Stimulated activated naive CD8-positive, alpha-beta T cell treated with anti-CD3 and anti-CD28 coated beads, Interleukin-15, Interleukin-2, amounts not matched to agents 100 ng/mL and 50 ng/mL, for 24 hours (primary cell): ENCODE data around the gene KAZN.

Experiments used
- H3K27ac Mint-ChIP-seq: one replicate; pipeline ENCODE4 v1.8.0; 2021; ENCODE audit warnings: mild to moderate bottlenecking, mixed read lengths
- H3K27me3 Mint-ChIP-seq: one replicate; pipeline ENCODE4 v1.8.0; 2021; ENCODE audit warnings: mixed read lengths
- H3K36me3 Mint-ChIP-seq: one replicate; pipeline ENCODE4 v1.8.0; 2021; ENCODE audit warnings: low read depth, mixed read lengths
- H3K4me1 Mint-ChIP-seq: one replicate; pipeline ENCODE4 v1.8.0; 2021; ENCODE audit warnings: low read depth, mixed read lengths
- H3K4me3 Mint-ChIP-seq: one replicate; pipeline ENCODE4 v1.8.0; 2021; ENCODE audit warnings: mild to moderate bottlenecking, mixed read lengths
- H3K9me3 Mint-ChIP-seq: one replicate; pipeline ENCODE4 v1.8.0; 2021; ENCODE audit warnings: mixed read lengths

KAZN gene

DNA sequence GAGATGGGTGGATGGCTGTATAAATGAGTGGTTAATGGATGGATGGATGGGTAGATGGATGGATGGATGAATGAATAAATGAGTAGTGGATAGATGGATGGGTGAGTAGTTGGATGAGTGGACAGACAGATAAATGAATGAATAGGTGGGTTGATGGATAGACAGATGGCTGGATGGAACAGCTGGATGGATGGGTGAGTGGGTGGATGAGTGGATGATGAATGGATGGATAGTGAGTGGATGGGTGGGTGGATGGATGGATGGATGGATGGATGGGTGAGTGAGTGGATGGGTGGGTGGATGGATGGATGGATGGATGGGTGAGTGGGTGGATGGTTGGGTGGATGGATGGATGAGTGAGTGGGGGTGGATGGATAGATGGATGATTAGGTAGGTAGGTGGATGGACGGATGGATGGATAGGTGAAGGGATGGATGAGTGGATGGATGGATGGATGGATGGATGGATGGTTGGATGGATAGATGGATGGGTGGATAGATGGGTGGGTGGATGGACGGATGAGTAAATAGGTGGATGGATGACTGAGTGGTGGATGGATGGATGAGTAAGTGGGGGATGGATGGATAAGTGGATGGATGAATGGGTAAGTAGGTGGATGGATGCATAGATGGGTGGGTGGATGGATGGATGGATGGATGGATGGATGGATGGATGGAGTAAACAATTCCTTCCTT lies 246.6 kb downstream of the KAZN start:
- Mint-ChIP-seq H3K9me3 (peaks cover 23% of the 10 kb centered on the region), H3K36me3 (no peaks in the 10 kb centered on the region), H3K27me3 (peaks cover 7% of the 10 kb centered on the region), H3K27ac (no peak overlapping the region), H3K4me1 (no peaks in the 10 kb centered on the region), H3K4me3 (no peak overlapping the region)

DNA sequence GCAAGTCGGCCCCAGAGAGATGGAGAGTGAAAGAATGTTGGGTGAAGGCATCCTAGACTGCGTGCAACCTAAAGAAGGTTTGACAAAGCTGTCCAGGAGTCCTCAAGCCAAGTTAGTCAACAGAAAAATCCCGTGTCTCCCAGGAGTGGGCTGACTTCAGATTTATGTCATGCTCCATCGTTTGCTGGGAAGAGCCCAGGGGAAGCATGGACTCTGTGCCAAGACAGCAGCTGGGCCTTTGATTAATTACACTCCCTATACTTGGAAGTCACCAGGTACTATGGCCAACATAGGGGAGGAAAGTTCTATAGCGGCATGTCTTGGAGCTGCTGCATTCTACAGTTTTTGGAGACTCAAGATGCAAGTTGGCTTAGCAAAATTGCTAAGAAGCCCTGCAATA lies 247.4 kb downstream of the KAZN start:
- H3K4me3 Mint-ChIP-seq, result no peak overlapping the region
- H3K27me3 Mint-ChIP-seq, result peaks cover 7% of the 10 kb centered on the region
- H3K27ac Mint-ChIP-seq, result no peak overlapping the region
- H3K36me3 Mint-ChIP-seq, result no peaks in the 10 kb centered on the region
- no peaks in the 10 kb centered on the region for H3K4me1 Mint-ChIP-seq
- H3K9me3 Mint-ChIP-seq, result peaks cover 20% of the 10 kb centered on the region

DNA sequence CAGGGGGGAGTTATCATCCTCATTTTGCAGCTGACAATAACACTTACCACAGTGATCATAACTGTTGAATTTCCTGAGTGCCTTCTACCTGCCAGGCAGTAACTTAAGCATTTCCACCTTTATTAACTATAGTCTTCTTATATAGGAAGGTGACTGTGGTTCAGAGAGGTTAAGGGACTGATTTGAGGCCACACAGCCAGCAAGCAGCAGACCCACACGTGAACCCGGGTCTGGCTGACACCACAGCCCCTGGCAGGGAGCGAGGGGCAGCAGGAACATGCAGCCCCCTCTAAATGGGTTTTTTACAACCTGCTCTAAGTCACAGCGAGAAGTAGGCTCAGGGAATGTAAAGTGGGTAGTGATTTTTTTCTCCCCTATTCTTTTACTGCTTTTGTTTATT lies 248.2 kb downstream of the KAZN start:
- Mint-ChIP-seq H3K27me3 (peaks cover 7% of the 10 kb centered on the region), H3K9me3 (peaks cover 16% of the 10 kb centered on the region), H3K27ac (no peak overlapping the region), H3K4me1 (no peaks in the 10 kb centered on the region), H3K36me3 (no peaks in the 10 kb centered on the region), H3K4me3 (no peak overlapping the region)

DNA sequence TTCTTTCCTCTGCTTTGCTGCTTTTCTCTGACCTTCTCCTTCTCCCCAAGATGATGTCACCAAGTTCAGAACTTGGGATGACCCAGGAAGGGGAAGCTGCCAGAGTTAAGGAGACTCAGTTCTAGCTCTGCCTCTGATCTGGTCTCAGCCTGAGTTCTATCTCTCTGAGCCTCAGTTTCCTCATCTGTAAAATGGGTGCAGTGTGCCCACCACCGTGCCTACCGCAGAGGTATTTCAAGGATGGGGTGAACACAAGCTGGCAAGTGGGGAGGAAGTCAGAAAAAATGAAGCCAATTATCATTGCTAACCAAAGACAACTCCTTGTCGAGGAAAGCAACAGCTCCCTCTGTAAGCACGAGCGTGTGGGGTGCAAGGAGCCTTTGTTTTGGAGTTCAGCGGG lies 249.7 kb downstream of the KAZN start:
- Mint-ChIP-seq H3K27ac (no peak overlapping the region), H3K4me3 (no peak overlapping the region), H3K36me3 (no peaks in the 10 kb centered on the region), H3K9me3 (peaks cover 3% of the 10 kb centered on the region), H3K4me1 (no peaks in the 10 kb centered on the region), H3K27me3 (no peaks in the 10 kb centered on the region)

DNA sequence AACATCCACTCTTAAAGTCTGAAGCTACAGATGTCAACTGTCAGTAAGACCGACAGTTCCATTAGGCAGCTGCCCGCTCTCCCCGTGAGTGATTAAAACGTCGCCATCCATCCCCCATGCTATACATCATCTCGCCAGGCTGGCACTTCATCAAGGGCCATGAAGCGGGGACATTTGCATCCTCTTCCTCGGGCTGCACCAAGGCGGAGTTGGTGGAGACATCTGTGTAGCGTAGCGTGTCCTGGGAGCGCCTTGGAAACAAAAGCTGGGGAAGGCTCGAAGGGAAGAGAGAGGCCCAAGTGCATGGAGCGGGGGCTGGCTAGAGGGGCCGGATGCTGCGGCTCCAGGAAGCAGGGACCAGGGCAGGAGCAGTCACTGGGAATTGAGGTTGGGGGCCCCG lies 250.1 kb downstream of the KAZN start:
- Mint-ChIP-seq H3K4me3 (no peak overlapping the region), H3K9me3 (peaks cover 3% of the 10 kb centered on the region), H3K27me3 (no peaks in the 10 kb centered on the region), H3K36me3 (no peaks in the 10 kb centered on the region), H3K4me1 (no peaks in the 10 kb centered on the region), H3K27ac (no peak overlapping the region)

DNA sequence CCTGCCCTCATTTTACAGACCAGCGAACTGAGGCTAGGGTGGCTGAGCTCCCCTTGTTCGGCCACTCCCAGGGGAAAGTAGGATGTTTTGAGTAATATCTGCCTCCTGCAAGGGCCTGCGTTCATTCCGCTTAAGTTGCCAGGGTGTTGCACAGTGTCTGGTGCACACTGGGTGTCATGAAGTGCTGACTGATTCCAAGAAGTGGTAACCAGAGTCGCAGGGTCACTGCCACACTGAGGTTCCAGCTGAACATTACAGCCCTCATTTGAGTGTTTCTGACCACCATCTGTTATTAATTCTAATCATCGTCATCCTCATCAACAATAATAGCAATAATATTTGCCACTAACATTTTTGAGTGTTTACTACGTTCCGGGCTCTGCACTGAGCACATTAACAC lies 250.6 kb downstream of the KAZN start:
- H3K4me1 Mint-ChIP-seq, result no peaks in the 10 kb centered on the region
- H3K9me3 Mint-ChIP-seq, result peaks cover 3% of the 10 kb centered on the region
- H3K27me3 Mint-ChIP-seq, result no peaks in the 10 kb centered on the region
- no peaks in the 10 kb centered on the region for H3K36me3 Mint-ChIP-seq
- no peak overlapping the region for H3K27ac Mint-ChIP-seq
- no peak overlapping the region for H3K4me3 Mint-ChIP-seq

DNA sequence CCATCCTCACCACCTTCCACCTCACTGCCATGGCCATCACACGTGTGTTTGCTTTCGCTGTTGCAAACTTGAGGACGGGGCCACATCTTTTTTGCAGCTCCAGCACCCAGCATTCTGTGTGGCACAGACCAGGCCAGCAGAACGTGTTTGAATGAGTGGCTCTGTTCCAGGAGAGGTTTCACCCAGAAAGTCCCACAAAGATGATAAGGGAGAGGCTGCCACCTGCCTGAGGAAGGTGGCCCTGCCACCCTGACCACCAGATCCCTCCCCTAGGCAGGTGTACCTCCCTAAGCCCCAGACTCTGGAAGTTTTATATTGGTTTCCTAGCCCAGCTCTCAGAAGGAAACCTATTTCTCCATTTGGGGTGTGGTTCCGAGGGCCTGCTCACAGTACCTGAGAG lies 252.1 kb downstream of the KAZN start:
- Mint-ChIP-seq H3K4me1 (no peaks in the 10 kb centered on the region), H3K27ac (no peak overlapping the region), H3K36me3 (no peaks in the 10 kb centered on the region), H3K9me3 (no peaks in the 10 kb centered on the region), H3K4me3 (no peak overlapping the region), H3K27me3 (no peaks in the 10 kb centered on the region)

DNA sequence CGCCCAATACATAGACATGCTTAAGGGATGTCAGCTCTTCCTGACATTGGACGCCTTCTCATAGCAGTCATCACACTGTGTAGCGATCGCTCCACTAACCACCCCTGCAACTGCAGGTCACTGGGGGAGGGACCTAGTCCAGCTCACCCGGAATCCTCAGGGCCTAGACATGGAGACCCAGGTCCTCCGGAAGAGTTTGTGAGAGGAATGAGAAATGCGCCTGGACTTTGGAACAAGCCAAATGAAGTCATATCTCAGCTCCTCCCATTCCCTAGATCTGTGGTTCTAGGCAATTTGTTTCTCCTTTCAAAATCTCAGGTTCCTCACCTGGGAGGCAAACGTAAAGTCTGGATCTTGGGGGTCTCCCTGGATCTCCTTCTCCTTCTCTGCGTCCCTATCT lies 253.3 kb downstream of the KAZN start:
- Mint-ChIP-seq H3K27me3 (no peaks in the 10 kb centered on the region), H3K36me3 (no peaks in the 10 kb centered on the region), H3K4me3 (no peak overlapping the region)

DNA sequence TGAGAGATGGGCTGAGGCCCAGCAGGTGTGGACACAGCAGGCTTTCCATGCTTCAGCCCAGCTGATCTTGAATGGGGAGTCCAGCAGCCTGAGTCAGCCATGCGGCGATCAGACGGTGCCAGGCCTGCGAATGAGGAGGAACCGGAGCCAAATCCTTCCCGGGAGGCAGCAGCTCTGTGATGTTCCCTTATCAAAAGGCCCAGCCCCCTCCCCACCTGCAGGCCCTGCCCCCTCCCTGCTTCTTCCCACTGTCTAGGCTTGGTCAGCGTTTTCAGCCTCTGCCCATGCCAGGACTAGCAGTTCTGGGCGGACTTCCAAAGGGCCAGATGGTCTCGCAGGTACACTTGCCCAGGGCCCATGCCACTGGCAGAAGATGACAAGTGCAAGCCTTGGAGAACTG lies 253.8 kb downstream of the KAZN start:
- H3K27ac Mint-ChIP-seq, result no peak overlapping the region
- H3K36me3 Mint-ChIP-seq, result no peaks in the 10 kb centered on the region
- H3K4me1 Mint-ChIP-seq, result no peaks in the 10 kb centered on the region
- no peak overlapping the region for H3K4me3 Mint-ChIP-seq
- no peaks in the 10 kb centered on the region for H3K9me3 Mint-ChIP-seq
- H3K27me3 Mint-ChIP-seq, result no peaks in the 10 kb centered on the region

More for the DNA sequence above, 253.3 kb downstream of the KAZN start:
- Mint-ChIP-seq H3K9me3 (no peaks in the 10 kb centered on the region), H3K4me1 (no peaks in the 10 kb centered on the region), H3K27ac (no peak overlapping the region)

DNA sequence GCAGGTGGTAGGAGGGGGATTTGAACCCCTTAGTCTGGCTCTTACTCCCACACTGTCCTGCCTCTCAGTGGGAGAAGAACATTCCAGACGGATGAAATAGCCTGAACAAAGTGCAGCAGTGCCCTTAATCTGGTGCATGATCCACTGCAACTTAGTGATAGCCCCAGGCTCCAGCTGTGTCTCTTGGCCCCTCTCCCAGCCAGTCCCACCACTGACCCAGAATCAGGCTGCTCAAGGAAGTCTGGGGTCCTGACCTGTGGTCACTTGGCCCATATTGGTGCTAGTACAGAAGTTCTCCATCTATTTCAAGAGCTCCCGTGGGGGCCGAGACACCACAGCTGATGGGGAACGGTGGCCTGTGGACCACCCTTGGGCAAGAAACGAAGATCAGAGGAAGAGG lies 255.0 kb downstream of the KAZN start:
- H3K4me1 Mint-ChIP-seq, result no peaks in the 10 kb centered on the region
- no peaks in the 10 kb centered on the region for H3K9me3 Mint-ChIP-seq
- no peak overlapping the region for H3K4me3 Mint-ChIP-seq
- no peaks in the 10 kb centered on the region for H3K36me3 Mint-ChIP-seq
- H3K27ac Mint-ChIP-seq, result no peak overlapping the region
- no peaks in the 10 kb centered on the region for H3K27me3 Mint-ChIP-seq

DNA sequence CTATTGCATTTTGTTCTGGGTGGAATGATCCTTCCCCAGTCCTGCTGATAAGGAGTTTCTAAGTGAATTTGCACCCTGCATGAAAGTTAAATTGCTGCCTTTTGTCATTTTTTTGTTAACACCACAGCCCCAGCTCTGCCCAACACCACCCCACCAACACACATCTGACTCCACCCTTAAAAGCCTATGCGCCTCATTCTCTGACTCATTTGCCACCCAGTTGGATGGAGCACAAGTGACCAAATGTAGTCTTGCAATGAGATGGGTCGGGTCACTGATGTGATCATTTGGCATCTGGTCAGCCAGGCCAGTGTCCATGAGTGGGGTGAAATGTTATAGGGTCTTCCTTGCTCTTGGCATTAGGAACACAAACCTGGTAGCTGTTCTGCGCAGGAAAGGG lies 256.8 kb downstream of the KAZN start:
- H3K27ac Mint-ChIP-seq, result no peak overlapping the region
- H3K4me3 Mint-ChIP-seq, result no peak overlapping the region
- peaks cover 7% of the 10 kb centered on the region for H3K27me3 Mint-ChIP-seq
- no peaks in the 10 kb centered on the region for H3K9me3 Mint-ChIP-seq
- no peaks in the 10 kb centered on the region for H3K36me3 Mint-ChIP-seq
- no peaks in the 10 kb centered on the region for H3K4me1 Mint-ChIP-seq

DNA sequence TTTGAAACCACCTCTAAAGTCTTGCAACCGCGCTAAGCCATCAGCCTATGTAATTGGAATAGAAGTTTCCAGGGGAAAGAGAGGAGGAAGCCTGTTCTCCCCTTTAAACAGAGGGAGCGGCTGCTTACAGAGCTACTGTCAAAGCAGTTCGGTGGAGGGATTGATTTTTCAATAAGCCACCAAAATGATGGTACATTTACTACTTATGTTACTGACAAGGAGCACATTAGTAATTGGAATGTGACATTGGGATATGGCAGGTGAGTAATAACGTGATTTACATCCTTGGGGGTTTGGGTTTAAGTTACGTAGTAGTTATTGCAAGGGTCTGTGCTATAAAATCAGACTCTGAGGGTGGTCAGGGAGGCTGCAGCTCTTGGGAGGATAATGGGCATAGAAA lies 257.3 kb downstream of the KAZN start:
- no peaks in the 10 kb centered on the region for H3K9me3 Mint-ChIP-seq
- peaks cover 7% of the 10 kb centered on the region for H3K27me3 Mint-ChIP-seq
- no peak overlapping the region for H3K27ac Mint-ChIP-seq

DNA sequence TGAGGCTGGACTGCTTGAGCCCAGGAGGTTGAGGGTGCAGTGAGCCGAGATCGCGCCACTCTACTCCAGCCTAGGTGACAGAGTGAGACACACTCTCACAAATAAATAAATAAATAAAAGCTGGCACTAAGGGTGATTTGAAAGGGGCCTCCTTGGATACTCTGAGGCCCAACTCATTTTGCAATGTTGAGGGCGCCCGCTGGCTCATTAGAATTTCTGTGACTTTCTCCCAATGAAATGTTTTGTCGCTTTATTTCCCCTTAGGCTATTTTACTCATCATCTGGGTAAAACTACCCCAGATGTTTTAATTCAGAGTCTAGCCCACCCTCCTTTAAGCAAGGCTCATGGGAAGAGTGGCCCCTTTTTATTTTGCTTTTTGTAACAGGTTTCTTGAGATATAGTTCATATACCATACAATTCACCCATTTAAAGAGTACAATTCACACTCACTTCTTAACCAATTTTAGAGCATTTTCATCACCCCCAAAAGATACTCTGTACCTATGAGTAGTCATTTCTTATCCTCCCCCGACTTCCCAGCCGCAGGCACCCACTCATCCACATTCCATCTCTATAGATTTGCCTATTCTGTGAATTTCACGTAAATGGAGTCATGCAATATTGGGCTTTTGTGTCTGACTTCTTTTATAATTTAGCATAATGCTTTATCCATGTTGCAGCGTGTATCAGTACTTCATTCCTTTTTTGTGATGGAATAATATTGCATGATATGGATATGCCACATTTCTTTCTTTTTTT lies 259.1 kb downstream of the KAZN start:
- Mint-ChIP-seq H3K27ac (no peak overlapping the region), H3K27me3 (peaks cover 10% of the 10 kb centered on the region)

More for the DNA sequence above, 257.3 kb downstream of the KAZN start:
- no peaks in the 10 kb centered on the region for H3K4me1 Mint-ChIP-seq
- no peak overlapping the region for H3K4me3 Mint-ChIP-seq
- no peaks in the 10 kb centered on the region for H3K36me3 Mint-ChIP-seq

DNA sequence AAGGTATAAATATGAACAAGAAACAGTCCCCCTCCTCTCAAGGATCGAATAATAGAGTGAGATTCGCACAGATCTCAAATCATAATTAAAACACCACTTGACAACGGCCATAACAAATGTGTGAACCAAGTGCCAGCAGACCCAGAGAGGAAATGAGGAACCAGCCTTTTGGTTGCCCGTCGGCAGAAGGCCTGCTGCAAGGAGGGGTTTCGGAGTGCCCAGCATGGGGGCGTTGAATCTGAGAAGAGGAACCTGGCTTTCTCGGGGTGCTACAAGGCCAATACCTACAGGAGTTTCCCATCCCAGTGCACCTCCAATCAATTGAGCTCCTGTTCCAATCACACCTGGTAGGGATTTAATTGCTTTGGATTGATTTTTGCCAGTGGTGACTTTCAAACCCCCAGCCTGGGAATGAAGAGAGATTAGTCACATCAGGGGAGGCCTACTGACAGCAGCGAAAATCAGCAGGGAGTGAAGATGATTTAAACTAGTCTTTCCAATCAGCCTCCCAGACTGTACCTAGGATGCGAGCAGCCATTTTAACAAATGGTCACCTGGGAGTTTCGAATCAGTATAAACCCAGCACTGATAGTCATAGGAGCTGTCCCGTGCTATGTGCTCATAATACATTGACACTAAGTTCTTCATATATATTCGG lies 263.8 kb downstream of the KAZN start:
- no peaks in the 10 kb centered on the region for H3K36me3 Mint-ChIP-seq
- H3K27me3 Mint-ChIP-seq, result peaks cover 15% of the 10 kb centered on the region
- H3K4me1 Mint-ChIP-seq, result no peaks in the 10 kb centered on the region
- H3K9me3 Mint-ChIP-seq, result no peaks in the 10 kb centered on the region
- H3K4me3 Mint-ChIP-seq, result no peak overlapping the region
- no peak overlapping the region for H3K27ac Mint-ChIP-seq

More for the DNA sequence above, 259.1 kb downstream of the KAZN start:
- Mint-ChIP-seq H3K9me3 (no peaks in the 10 kb centered on the region), H3K4me1 (no peaks in the 10 kb centered on the region), H3K4me3 (no peak overlapping the region), H3K36me3 (no peaks in the 10 kb centered on the region)

DNA sequence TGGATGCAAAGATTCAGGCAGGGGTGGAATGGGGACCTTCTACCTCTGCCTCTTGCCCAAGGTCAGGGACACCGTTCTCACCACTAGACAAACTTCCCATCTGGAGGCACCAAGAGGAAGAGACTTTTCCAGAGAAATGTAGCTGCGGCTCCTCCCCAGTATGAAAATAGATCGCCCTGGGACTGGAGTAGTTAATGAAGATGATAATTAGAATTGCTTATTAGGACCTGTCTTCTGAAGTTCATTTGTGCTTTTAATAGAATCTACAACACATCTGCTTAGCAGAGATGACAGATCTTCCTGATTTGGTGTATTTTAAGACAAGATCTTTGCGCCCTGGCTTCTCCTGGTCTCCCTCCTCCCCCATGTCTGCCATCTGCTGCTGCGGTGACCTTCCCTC lies 266.6 kb downstream of the KAZN start:
- Mint-ChIP-seq H3K4me1 (no peaks in the 10 kb centered on the region), H3K4me3 (no peak overlapping the region), H3K27ac (no peak overlapping the region), H3K9me3 (no peaks in the 10 kb centered on the region), H3K27me3 (peaks cover 8% of the 10 kb centered on the region), H3K36me3 (no peaks in the 10 kb centered on the region)
